Measurements from ENCODE around the gene PAPOLG.
"Not testable (repeated sequence)": the region's sequence is repeated elsewhere in the genome, so short reads cannot be mapped to it uniquely, and the experiment has no call there.

The PAPOLG gene

GRCh38 chr2:60826111-60826510, 70.0 kb downstream of the PAPOLG start:
- no peak for DNase-seq

GRCh38 chr2:60826860-60827259, 70.8 kb downstream of the PAPOLG start:
- not testable (repeated sequence) for DNase-seq

- no peak for DNase-seq
Measured at GRCh38 chr2:60827369-60827768, 71.3 kb downstream of the PAPOLG start.

GRCh38 chr2:60830991-60831390, 74.9 kb downstream of the PAPOLG start:
- DNase-seq = no peak

- DNase-seq = no peak
Measured at GRCh38 chr2:60831921-60832320, 75.9 kb downstream of the PAPOLG start.

GRCh38 chr2:60832621-60833020, 76.6 kb downstream of the PAPOLG start:
- no peak for DNase-seq

GRCh38 chr2:60834270-60834717, 78.2 kb downstream of the PAPOLG start:
- DNase-seq = no peak

GRCh38 chr2:60836491-60836890, 80.4 kb downstream of the PAPOLG start:
- DNase-seq = no peak

- no peak for DNase-seq
Measured at GRCh38 chr2:60837123-60837522, 81.1 kb downstream of the PAPOLG start.

- DNase-seq = no peak
Measured at GRCh38 chr2:60838481-60838880, 82.4 kb downstream of the PAPOLG start.

GRCh38 chr2:60839126-60839813, 83.2 kb downstream of the PAPOLG start:
- no peak for DNase-seq

GRCh38 chr2:60840880-60841279, 84.8 kb downstream of the PAPOLG start:
- no peak for DNase-seq

- no peak for DNase-seq
Measured at GRCh38 chr2:60843006-60843405, 86.9 kb downstream of the PAPOLG start.

GRCh38 chr2:60844105-60844504, 88.0 kb downstream of the PAPOLG start:
- no peak for DNase-seq

GRCh38 chr2:60847854-60848253, 91.8 kb downstream of the PAPOLG start:
- DNase-seq = no peak

Measured in NCI-H1092 treated with DMSO at 0.1 percent for 48 hours (cell line).